ENCODE data around the gene MCEMP1. TPM values are rescaled to one million over a fixed set of nuclear protein-coding genes. Genes with fewer than 3 reads are reported as not detected.
"Not testable (repeated sequence)": the region's sequence is repeated elsewhere in the genome, so short reads cannot be mapped to it uniquely, and the experiment has no call there.

MCEMP1 gene
- total RNA-seq, 1 donor from 2014 or later, result not detected

DNA sequence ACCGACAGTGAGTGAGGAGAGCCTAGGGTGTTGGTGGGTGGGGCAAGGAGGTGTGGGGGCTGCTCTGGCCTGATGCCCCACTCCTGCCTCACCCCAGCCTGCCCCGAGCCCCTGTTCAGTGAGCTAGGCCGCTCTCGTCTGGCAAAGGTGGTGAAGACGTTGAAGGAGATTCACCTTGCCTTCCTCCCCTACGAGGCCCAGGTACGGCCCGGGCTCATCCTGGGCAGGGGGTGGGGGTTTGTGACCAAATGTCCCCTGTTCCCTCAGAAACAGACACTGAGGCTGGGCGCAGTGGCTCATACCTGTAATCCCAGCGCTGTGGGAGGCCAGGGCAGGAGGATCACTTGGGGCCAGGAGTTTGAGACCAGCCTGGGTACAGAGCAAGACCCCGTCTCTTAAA is 36.1 kb upstream of the MCEMP1 start:
- H3K9me3 Mint-ChIP-seq, result no peaks in the 10 kb centered on the region
- no peak overlapping the region for H3K27ac Mint-ChIP-seq
- intact Hi-C loops (cut with micrococcal nuclease), result no loop called here
- no peaks in the 10 kb centered on the region for H3K27me3 Mint-ChIP-seq
- no peak for DNase-seq
- peaks cover 43% of the 10 kb centered on the region for H3K36me3 Mint-ChIP-seq (ENCODE audit: low read depth)
- no peak overlapping the region for H3K4me3 Mint-ChIP-seq
- ChIA-PET CTCF (interaction anchor here (0.6 kb wide), 1 partner anchor 22 kb away, joined by 3 read pairs; no protein-coding TSS in a partner anchor), POLR2A (no interaction called here)
- TF ChIP-seq, protein P1, sequence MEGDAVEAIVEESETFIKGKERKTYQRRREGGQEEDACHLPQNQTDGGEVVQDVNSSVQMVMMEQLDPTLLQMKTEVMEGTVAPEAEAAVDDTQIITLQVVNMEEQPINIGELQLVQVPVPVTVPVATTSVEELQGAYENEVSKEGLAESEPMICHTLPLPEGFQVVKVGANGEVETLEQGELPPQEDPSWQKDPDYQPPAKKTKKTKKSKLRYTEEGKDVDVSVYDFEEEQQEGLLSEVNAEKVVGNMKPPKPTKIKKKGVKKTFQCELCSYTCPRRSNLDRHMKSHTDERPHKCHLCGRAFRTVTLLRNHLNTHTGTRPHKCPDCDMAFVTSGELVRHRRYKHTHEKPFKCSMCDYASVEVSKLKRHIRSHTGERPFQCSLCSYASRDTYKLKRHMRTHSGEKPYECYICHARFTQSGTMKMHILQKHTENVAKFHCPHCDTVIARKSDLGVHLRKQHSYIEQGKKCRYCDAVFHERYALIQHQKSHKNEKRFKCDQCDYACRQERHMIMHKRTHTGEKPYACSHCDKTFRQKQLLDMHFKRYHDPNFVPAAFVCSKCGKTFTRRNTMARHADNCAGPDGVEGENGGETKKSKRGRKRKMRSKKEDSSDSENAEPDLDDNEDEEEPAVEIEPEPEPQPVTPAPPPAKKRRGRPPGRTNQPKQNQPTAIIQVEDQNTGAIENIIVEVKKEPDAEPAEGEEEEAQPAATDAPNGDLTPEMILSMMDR (IDR thresholded peaks at IDR 0.05), result no peak
- H3K4me1 Mint-ChIP-seq, result peaks cover 35% of the 10 kb centered on the region
- no peak for ATAC-seq (ENCODE audit: low read depth)

DNA sequence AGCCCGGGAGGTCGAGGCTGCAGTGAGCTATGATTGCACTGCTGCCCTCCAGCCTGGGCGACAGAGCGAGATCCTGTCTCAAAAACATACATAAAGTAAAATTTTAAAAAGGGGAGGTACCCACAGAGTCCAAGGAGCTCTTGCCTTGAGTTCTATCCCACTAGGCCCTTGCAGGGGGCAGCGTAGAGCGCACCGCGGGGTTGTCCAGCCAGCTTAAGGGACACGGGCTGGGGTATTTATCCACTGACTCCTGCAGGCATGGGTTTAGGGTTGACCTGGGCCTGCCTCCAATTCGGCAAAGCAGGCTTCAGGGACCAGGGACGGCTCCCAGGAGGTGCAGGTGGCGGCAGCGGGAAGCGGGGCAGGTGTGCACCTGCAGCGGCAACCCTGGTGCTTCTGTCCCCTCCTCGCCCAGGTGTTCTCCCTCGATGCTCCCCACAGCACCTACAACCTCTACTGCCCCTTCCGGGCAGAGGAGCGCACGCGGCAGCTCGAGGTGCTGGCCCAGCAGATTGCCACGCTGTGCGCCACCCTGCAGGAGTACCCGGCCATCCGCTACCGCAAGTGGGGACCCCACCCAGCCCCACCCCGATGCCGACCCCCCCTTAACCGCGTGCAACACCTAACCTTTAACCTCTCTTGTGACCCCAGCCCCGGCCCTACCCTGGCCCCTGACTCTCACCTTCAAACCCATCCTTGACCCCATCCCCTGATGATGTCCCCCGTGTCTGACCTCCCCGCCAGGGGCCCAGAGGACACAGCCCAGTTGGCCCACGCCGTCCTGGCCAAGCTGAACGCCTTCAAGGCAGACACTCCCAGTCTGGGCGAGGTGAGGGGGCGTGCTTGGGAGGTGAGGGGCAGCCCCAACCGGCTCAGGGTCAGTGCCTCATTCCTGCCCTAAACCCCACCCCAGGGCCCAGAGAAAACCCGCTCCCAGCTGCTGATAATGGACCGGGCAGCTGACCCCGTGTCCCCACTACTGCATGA is 35.3 kb upstream of the MCEMP1 start:
- POLR2A ChIA-PET, result interaction anchor here (1.2 kb wide), 1 partner anchor 12 kb away, joined by 4 read pairs; the partner anchor contains the start of genes PET100 and XAB2
- DNase-seq, result no peak

DNA sequence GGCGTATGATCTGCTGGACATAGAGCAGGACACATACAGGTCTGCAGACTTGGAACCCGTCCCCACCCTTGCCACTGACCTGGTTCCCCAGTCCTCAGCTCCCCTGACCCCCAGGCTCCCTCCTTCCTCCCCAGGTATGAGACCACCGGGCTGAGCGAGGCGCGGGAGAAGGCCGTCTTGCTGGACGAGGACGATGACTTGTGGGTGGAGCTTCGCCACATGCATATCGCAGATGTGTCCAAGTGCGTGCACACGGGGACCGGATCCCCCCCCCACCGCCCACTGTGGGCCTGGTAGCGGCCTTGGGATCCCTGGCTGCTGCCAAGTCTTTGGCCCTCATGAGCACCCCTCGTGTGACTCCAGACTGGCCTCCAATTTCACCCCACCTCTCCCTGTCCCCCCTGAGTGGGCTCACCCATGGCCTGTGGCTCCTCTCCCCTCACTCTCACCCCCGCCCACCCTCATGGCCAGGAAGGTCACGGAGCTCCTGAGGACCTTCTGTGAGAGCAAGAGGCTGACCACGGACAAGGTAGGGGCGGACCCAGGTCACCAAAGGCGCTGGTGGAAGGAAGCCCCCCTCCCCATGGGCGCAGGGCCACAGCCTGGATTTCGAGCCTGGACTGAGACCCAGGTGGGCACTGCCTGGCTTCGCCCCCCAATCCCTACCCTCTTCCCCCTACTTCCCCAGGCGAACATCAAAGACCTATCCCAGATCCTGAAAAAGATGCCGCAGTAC is 34.4 kb upstream of the MCEMP1 start:
- Mint-ChIP-seq H3K27me3 (no peaks in the 10 kb centered on the region), H3K9me3 (no peaks in the 10 kb centered on the region), H3K27ac (no peak overlapping the region), H3K36me3 (ENCODE audit: low read depth) (peaks cover 47% of the 10 kb centered on the region), H3K4me3 (no peak overlapping the region), H3K4me1 (peaks cover 23% of the 10 kb centered on the region)
- intact Hi-C loops (cut with micrococcal nuclease), result no loop called here
- ChIA-PET POLR2A (interaction anchor here (1.2 kb wide), 1 partner anchor 13 kb away, joined by 4 read pairs; the partner anchor contains the start of genes PET100 and XAB2), CTCF (no interaction called here)
- TF ChIP-seq, protein P1 (IDR thresholded peaks at IDR 0.05), result no peak
- DNase-seq, result no peak
- no peak for ATAC-seq (ENCODE audit: low read depth)

More for the DNA sequence above, 35.3 kb upstream of the MCEMP1 start:
- H3K4me1 Mint-ChIP-seq, result peaks cover 28% of the 10 kb centered on the region
- ATAC-seq (ENCODE audit: low read depth), result no peak
- peaks cover 45% of the 10 kb centered on the region for H3K36me3 Mint-ChIP-seq (ENCODE audit: low read depth)
- H3K4me3 Mint-ChIP-seq, result no peak overlapping the region
- TF ChIP-seq, protein P1 (IDR thresholded peaks at IDR 0.05), result no peak
- CTCF ChIA-PET, result interaction anchor here (0.6 kb wide), 1 partner anchor 21 kb away, joined by 3 read pairs; no protein-coding TSS in a partner anchor
- no peaks in the 10 kb centered on the region for H3K27me3 Mint-ChIP-seq
- H3K27ac Mint-ChIP-seq, result no peak overlapping the region
- no peaks in the 10 kb centered on the region for H3K9me3 Mint-ChIP-seq
- intact Hi-C loops (cut with micrococcal nuclease), result no loop called here

DNA sequence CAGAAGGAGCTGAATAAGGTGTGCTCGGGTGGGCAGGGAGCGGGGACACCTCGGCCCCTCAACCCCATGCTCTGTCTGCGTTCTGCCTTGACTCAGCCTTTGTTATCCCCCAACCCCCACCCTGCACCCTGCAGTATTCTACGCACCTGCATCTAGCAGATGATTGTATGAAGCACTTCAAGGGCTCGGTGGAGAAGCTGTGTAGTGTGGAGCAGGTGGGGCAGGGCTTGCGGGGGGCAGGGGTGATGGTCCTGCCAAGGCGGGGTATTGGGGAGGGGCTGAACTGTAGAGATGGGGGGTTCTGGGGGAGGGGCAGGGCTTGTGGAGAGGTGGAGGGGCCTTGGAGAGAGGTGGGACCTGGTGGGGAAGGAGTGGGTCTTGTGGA is 33.9 kb upstream of the MCEMP1 start:
- no peaks in the 10 kb centered on the region for H3K9me3 Mint-ChIP-seq
- CTCF ChIA-PET, result no interaction called here

DNA sequence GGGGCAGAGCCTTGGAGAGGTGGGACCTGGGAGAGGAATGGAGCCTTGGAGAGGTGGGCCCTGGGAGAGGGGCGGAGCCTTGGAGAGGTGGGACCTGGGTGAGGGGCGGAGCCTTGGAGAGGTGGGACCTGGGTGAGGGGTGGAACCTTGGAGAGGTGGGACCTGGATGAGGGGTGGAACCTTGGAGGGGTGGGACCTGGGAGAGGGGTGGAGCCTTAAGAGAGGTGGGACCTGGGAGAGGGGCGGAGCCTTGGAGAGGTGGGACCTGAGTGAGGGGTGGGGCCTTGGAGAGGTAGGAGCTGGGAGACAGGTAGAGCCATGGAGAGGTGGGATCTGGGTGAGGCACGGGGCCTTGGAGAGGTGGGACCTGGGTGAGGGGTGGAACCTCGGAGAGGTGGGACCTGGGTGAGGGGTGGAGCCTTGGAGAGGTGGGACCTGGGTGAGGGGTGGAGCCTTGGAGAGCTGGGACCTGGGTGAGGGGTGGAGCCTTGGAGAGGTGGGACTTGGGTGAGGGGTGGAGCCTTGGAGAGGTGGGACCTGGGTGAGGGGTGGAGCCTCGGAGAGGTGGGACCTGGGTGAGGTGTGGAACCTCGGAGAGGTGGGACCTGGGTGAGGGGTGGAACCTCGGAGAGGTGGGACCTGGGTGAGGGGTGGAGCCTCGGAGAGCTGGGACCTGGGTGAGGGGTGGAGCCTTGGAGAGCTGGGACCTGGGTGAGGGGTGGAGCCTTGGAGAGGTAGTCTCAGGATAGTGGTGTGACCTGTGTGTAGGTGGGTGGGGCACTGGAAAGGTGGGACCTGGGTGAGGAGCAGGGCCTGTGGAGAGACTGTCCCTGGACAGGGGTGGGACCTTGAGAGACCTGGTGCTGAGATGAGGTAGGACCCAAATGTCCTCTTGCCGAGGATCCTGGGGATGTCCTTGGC is 33.0 kb upstream of the MCEMP1 start:
- ATAC-seq (ENCODE audit: low read depth); DNase-seq; intact Hi-C loops (cut with micrococcal nuclease); H3K9me3 Mint-ChIP-seq; H3K4me3 Mint-ChIP-seq; H3K27ac Mint-ChIP-seq; H3K27me3 Mint-ChIP-seq: not testable (repeated sequence)
- H3K4me1 Mint-ChIP-seq, result peaks cover 10% of the 10 kb centered on the region
- ChIA-PET CTCF (interaction anchor here (1.6 kb wide), 1 partner anchor 9 kb away, joined by 5 read pairs; no protein-coding TSS in a partner anchor), POLR2A (interaction anchor here (0.6 to 0.7 kb wide), 3 partner anchors 39 to 285 kb away, joined by 5 to 8 read pairs (median 5); no protein-coding TSS in a partner anchor)
- peaks cover 52% of the 10 kb centered on the region for H3K36me3 Mint-ChIP-seq (ENCODE audit: low read depth)

More for the DNA sequence above, 33.9 kb upstream of the MCEMP1 start:
- H3K36me3 Mint-ChIP-seq (ENCODE audit: low read depth), result peaks cover 51% of the 10 kb centered on the region
- POLR2A ChIA-PET, result interaction anchor here (0.6 to 1.2 kb wide), 2 partner anchors 13 to 286 kb away, joined by 4 to 5 read pairs; partner anchors contain the start of genes PET100 and XAB2
- peaks cover 18% of the 10 kb centered on the region for H3K4me1 Mint-ChIP-seq
- TF ChIP-seq, protein P1 (IDR thresholded peaks at IDR 0.05), result no peak
- no peaks in the 10 kb centered on the region for H3K27me3 Mint-ChIP-seq
- intact Hi-C loops (cut with micrococcal nuclease), result no loop called here
- H3K27ac Mint-ChIP-seq, result no peak overlapping the region
- no peak overlapping the region for H3K4me3 Mint-ChIP-seq
- no peak for DNase-seq
- no peak for ATAC-seq (ENCODE audit: low read depth)
